T-cell (primary cell): ENCODE data around the gene FBXW10B. TPM values are rescaled to one million over a fixed set of nuclear protein-coding genes. Genes with fewer than 3 reads are reported as not detected.
"Not testable (repeated sequence)": the region's sequence is repeated elsewhere in the genome, so short reads cannot be mapped to it uniquely, and the experiment has no call there.

Experiments used
- ATAC-seq, 4 experiments: fragments of 200-7000 bp in 3 of 4; fragments of 150-1000 bp in 1 of 4; cut with Tn5 transposase; replicated peaks in 1 of 4; 1 replicate in 3 of 4; 2 replicates in 1 of 4; pipeline ENCODE4 v1.10.0; 2021; ENCODE audit warnings: moderate library complexity in 3 of 4, mild to moderate bottlenecking in 2 of 4, moderate number of reproducible peaks in 1 of 4
- CTCF ChIA-PET, 2 donors: fragments of 300-600 bp; sonication (Branson Sonifier 250); formaldehyde crosslinking; loops; one replicate each; lab custom pipeline; 2022; ENCODE audit warnings: antibody characterized with exemption in 2 of 2; lab: Charles Lee
- POLR2A ChIA-PET, 2 donors: fragments of 300-600 bp; sonication (Branson Sonifier 250); formaldehyde crosslinking; loops; one replicate each; lab custom pipeline; 2022; ENCODE audit warnings: antibody characterized with exemption in 2 of 2; lab: Charles Lee
- DNase-seq, 35 experiments: peaks; one replicate each; pipeline versions ENCODE4 v3.0.0 to v3.0.0-alpha.2; 2013 to 2023
- H3K27ac ChIP-seq: one replicate; pipeline ENCODE4 v1.5.1; 2013; ENCODE audit warnings: low read length
- H3K27me3 ChIP-seq, 2 experiments: replicated peaks in 1 of 2; 1 replicate in 1 of 2; 2 replicates in 1 of 2; pipeline versions ENCODE4 v1.6.1 to v1.7.0; 2013; ENCODE audit warnings: low read length in 1 of 2, mixed read lengths in 1 of 2; ENCODE audit not compliant: control insufficient read depth in 2 of 2, insufficient read depth in 2 of 2; ENCODE audit errors: extremely low read depth in 1 of 2
- H3K36me3 ChIP-seq, 2 donors: 1 replicate in 1 of 2; 2 replicates in 1 of 2; pipeline versions ENCODE4 v1.6.1 to v1.7.0; 2013; ENCODE audit warnings: low read length in 1 of 2; ENCODE audit not compliant: control insufficient read depth in 2 of 2, insufficient read depth in 1 of 2; ENCODE audit errors: extremely low read depth in 1 of 2
- H3K4me1 ChIP-seq, 2 experiments: 1 replicate in 1 of 2; 2 replicates in 1 of 2; pipeline versions ENCODE4 v1.6.1 to v1.7.0; 2013; ENCODE audit warnings: low read length in 2 of 2, mixed read lengths in 1 of 2; ENCODE audit not compliant: insufficient read depth in 2 of 2, control insufficient read depth in 1 of 2; ENCODE audit errors: extremely low read depth in 1 of 2
- H3K4me3 ChIP-seq, 2 donors: 1 replicate in 1 of 2; 2 replicates in 1 of 2; pipeline versions ENCODE4 v1.5.1 to v1.7.0; 2013; ENCODE audit warnings: mild to moderate bottlenecking in 2 of 2, low read length in 1 of 2, moderate library complexity in 1 of 2; ENCODE audit not compliant: control insufficient read depth in 1 of 2; ENCODE audit errors: extremely low read depth in 1 of 2
- H3K9me3 ChIP-seq: 2 replicates; pipeline ENCODE4 v1.7.0; 2013
- H3K27ac Mint-ChIP-seq, 2 donors: one replicate each; pipeline ENCODE4 v1.8.0; 2020 to 2021; ENCODE audit warnings: mild to moderate bottlenecking in 2 of 2, mixed read lengths in 2 of 2
- H3K27me3 Mint-ChIP-seq, 2 donors: one replicate each; pipeline ENCODE4 v1.8.0; 2021 to 2022; ENCODE audit warnings: mixed read lengths in 2 of 2
- H3K36me3 Mint-ChIP-seq: one replicate; pipeline ENCODE4 v1.8.0; 2021; ENCODE audit warnings: mixed read lengths
- H3K4me1 Mint-ChIP-seq, 3 donors: one replicate each; pipeline ENCODE4 v1.8.0; 2020 to 2022; ENCODE audit warnings: mixed read lengths in 3 of 3, mild to moderate bottlenecking in 1 of 3
- H3K4me3 Mint-ChIP-seq, 3 donors: one replicate each; pipeline ENCODE4 v1.8.0; 2020 to 2022; ENCODE audit warnings: mild to moderate bottlenecking in 3 of 3, mixed read lengths in 3 of 3, moderate library complexity in 3 of 3
- H3K9me3 Mint-ChIP-seq, 3 donors: one replicate each; pipeline ENCODE4 v1.8.0; 2020 to 2022; ENCODE audit warnings: mixed read lengths in 3 of 3
- WGBS: methylation state at CpG from one replicate; pipeline ENCODE4 v1.1.5; 2013; ENCODE audit warnings: missing lambda C conversion rate; ENCODE audit not compliant: insufficient coverage; 5-methylcytosine and 5-hydroxymethylcytosine counted together
- total RNA-seq, 35 experiments: library from RNA in 6 of 35; stranded (reverse) in 6 of 35; fragments of 120-200 nt in 1 of 35; gene quantifications; one replicate each; pipeline versions ENCODE4 v1.2.1 to v1.2.4 and lab custom pipeline; 2013 to 2026

FBXW10B gene
- total RNA-seq, 5 donors from 2014 or later (not counting 1 experiment from before 2014, with no cell fraction given), result 0.38 to 1.3 (median 0.85) TPM

GRCh38 chr17:15589544-15590536 is 29.7 kb downstream of the FBXW10B start:
- peak in 17 of 35 experiments; percentile 0 to 38 (median 4) for DNase-seq
- H3K27ac Mint-ChIP-seq, CTCF ChIA-PET: not testable (repeated sequence)

GRCh38 chr17:15588017-15588416 is 31.5 kb downstream of the FBXW10B start:
- H3K9me3 Mint-ChIP-seq, POLR2A ChIA-PET, H3K36me3 ChIP-seq, H3K4me3 ChIP-seq, ATAC-seq, H3K36me3 Mint-ChIP-seq, H3K27me3 Mint-ChIP-seq, CTCF ChIA-PET, H3K4me3 Mint-ChIP-seq, DNase-seq, H3K27me3 ChIP-seq, H3K9me3 ChIP-seq, H3K27ac ChIP-seq: not testable (repeated sequence)
- WGBS, result no CpG with 5 or more reads among the region's 8 CpGs
- H3K4me1 ChIP-seq, result peaks cover 0 to 25% of the 10 kb centered on the region in 2 experiments
- peak overlapping the region; percentile 62 to 66 for H3K27ac Mint-ChIP-seq
- H3K4me1 Mint-ChIP-seq, result peaks cover 29 to 37% (median 31%) of the 10 kb centered on the region in 3 donors

More at GRCh38 chr17:15589544-15590536, 29.7 kb downstream of the FBXW10B start:
- POLR2A ChIA-PET, H3K36me3 ChIP-seq, H3K27ac ChIP-seq, H3K27me3 ChIP-seq, H3K9me3 Mint-ChIP-seq, H3K4me3 ChIP-seq, H3K9me3 ChIP-seq, H3K36me3 Mint-ChIP-seq, H3K27me3 Mint-ChIP-seq: not testable (repeated sequence)
- Mint-ChIP-seq H3K4me1 (peaks cover 29 to 39% (median 31%) of the 10 kb centered on the region in 3 donors), H3K4me3 (peak overlapping the region; percentile 37 to 72 (median 67))
- H3K4me1 ChIP-seq, result peaks cover 0 to 25% of the 10 kb centered on the region in 2 experiments
- no CpG with 5 or more reads among the region's 17 CpGs for WGBS
- ATAC-seq, result peak; percentile 35 to 71 (median 58)

- no CpG with 5 or more reads among the region's 5 CpGs for WGBS
- H3K4me1 ChIP-seq, H3K27ac ChIP-seq, H3K9me3 Mint-ChIP-seq, POLR2A ChIA-PET, H3K4me3 Mint-ChIP-seq, H3K27ac Mint-ChIP-seq, H3K27me3 Mint-ChIP-seq, CTCF ChIA-PET, H3K27me3 ChIP-seq, H3K4me3 ChIP-seq, DNase-seq, ATAC-seq, H3K36me3 Mint-ChIP-seq, H3K36me3 ChIP-seq, H3K9me3 ChIP-seq: not testable (repeated sequence)
- peaks cover 5 to 11% (median 6%) of the 10 kb centered on the region in 3 donors for H3K4me1 Mint-ChIP-seq
Observed at GRCh38 chr17:15583313-15583712, 36.2 kb downstream of the FBXW10B start.

- CTCF ChIA-PET, POLR2A ChIA-PET, H3K27me3 Mint-ChIP-seq: not testable (repeated sequence)
Observed at GRCh38 chr17:15581462-15581861, 38.0 kb downstream of the FBXW10B start.

GRCh38 chr17:15576848-15577247 is 42.7 kb downstream of the FBXW10B start:
- H3K36me3 ChIP-seq, POLR2A ChIA-PET, H3K9me3 Mint-ChIP-seq, H3K27me3 ChIP-seq, H3K4me3 ChIP-seq, H3K27me3 Mint-ChIP-seq, H3K4me3 Mint-ChIP-seq, H3K4me1 ChIP-seq, ATAC-seq, CTCF ChIA-PET, H3K36me3 Mint-ChIP-seq, H3K27ac Mint-ChIP-seq, DNase-seq, H3K27ac ChIP-seq, H3K9me3 ChIP-seq, H3K4me1 Mint-ChIP-seq: not testable (repeated sequence)
- WGBS, result no CpG with 5 or more reads among the region's 1 CpG

More at GRCh38 chr17:15581462-15581861, 38.0 kb downstream of the FBXW10B start:
- not testable (repeated sequence) for H3K4me1 ChIP-seq, H3K9me3 Mint-ChIP-seq, DNase-seq, ATAC-seq, H3K36me3 Mint-ChIP-seq, H3K9me3 ChIP-seq, H3K36me3 ChIP-seq, H3K27ac Mint-ChIP-seq, H3K4me3 Mint-ChIP-seq, H3K27me3 ChIP-seq, H3K4me1 Mint-ChIP-seq, H3K27ac ChIP-seq, H3K4me3 ChIP-seq
- WGBS, result no CpG with 5 or more reads among the region's 4 CpGs

- CTCF ChIA-PET, result not testable (repeated sequence)
Observed at GRCh38 chr17:15574660-15575059, 44.8 kb downstream of the FBXW10B start.

More at GRCh38 chr17:15574660-15575059, 44.8 kb downstream of the FBXW10B start:
- H3K4me3 ChIP-seq, H3K27ac ChIP-seq, H3K4me1 Mint-ChIP-seq, H3K9me3 Mint-ChIP-seq, H3K4me1 ChIP-seq, H3K36me3 ChIP-seq, H3K27me3 ChIP-seq, DNase-seq, H3K36me3 Mint-ChIP-seq, H3K9me3 ChIP-seq, H3K27ac Mint-ChIP-seq, H3K4me3 Mint-ChIP-seq, ATAC-seq, POLR2A ChIA-PET: not testable (repeated sequence)
- peaks cover 7 to 15% of the 10 kb centered on the region in 2 donors for H3K27me3 Mint-ChIP-seq
- WGBS, result no CpG with 5 or more reads among the region's 5 CpGs
